Tibial artery (tissue), 4 donors: Measurements from ENCODE around the gene SAMD3.

ENCODE experiments used
- DNase-seq, 2 donors: peaks; one replicate each; pipeline ENCODE4 v3.0.0-alpha.2; 2019
- H3K27ac ChIP-seq, 2 donors: fragments of 200-600 bp; sonication (generic) in 1 of 2; 1 replicate in 1 of 2; 2 replicates in 1 of 2; pipeline ENCODE4 v1.5.1; 2018 to 2019; ENCODE audit warnings: mild to moderate bottlenecking in 1 of 2
- H3K27me3 ChIP-seq, 2 donors: fragments of 200-600 bp; sonication (generic) in 1 of 2; one replicate each; pipeline versions ENCODE4 v1.5.1 to v1.6.0; 2016 to 2019
- H3K36me3 ChIP-seq, 3 donors: fragments of 200-600 bp; sonication (generic) in 2 of 3; one replicate each; pipeline ENCODE4 v1.5.1; 2016 to 2019; ENCODE audit warnings: mild to moderate bottlenecking in 2 of 3
- H3K4me1 ChIP-seq, 4 donors: fragments of 200-600 bp; sonication (generic) in 2 of 4; 1 replicate in 3 of 4; 2 replicates in 1 of 4; pipeline ENCODE4 v1.5.1; 2016 to 2019
- H3K4me3 ChIP-seq, 2 donors: fragments of 200-600 bp; sonication (generic) in 1 of 2; 1 replicate in 1 of 2; 2 replicates in 1 of 2; pipeline ENCODE4 v1.5.1; 2018 to 2019; ENCODE audit warnings: mild to moderate bottlenecking in 2 of 2
- H3K9me3 ChIP-seq, 3 donors: fragments of 200-600 bp; sonication (generic) in 1 of 3; one replicate each; pipeline ENCODE4 v1.5.1; 2016 to 2019
- CTCF ChIP-seq, 2 experiments: fragments of 200-600 bp in 1 of 2; fragments of 450-650 bp in 1 of 2; IDR thresholded peaks; one replicate each; pipeline ENCODE4 v1.5.1; 2017 to 2019; ENCODE audit warnings: antibody characterized with exemption in 2 of 2, mild to moderate bottlenecking in 1 of 2, moderate library complexity in 1 of 2
- intact Hi-C: fragments of 100-400 bp; cut with DNase I; formaldehyde crosslinking; loops from one replicate; pipeline ENCODE4 v1.15.0; 2023; ENCODE audit warnings: low total_unique reads

The SAMD3 gene

GRCh38 chr6:130111031-130111430 lies 111.7 kb downstream of the SAMD3 start:
- H3K4me3 ChIP-seq = no peak overlapping the region
- no peak for TF ChIP-seq CTCF (IDR thresholded peaks at IDR 0.05)
- H3K36me3 ChIP-seq = no peaks in the 10 kb centered on the region
- intact Hi-C loops = no loop called here
- no peak for DNase-seq
- H3K9me3 ChIP-seq = peaks cover 0 to 4% (median 0%) of the 10 kb centered on the region in 3 donors
- H3K27ac ChIP-seq = no peak overlapping the region
- H3K4me1 ChIP-seq = no peaks in the 10 kb centered on the region
- no peaks in the 10 kb centered on the region for H3K27me3 ChIP-seq

- Histone ChIP-seq H3K36me3 (no peaks in the 10 kb centered on the region), H3K27ac (no peak overlapping the region), H3K4me3 (no peak overlapping the region), H3K9me3 (peaks cover 0 to 4% (median 0%) of the 10 kb centered on the region in 3 donors), H3K4me1 (no peaks in the 10 kb centered on the region), H3K27me3 (no peaks in the 10 kb centered on the region)
- no peak for TF ChIP-seq CTCF (IDR thresholded peaks at IDR 0.05)
- intact Hi-C loops = no loop called here
- DNase-seq = no peak
These were observed 115.0 kb downstream of the SAMD3 start for GRCh38 chr6:130107710-130108109.

- Histone ChIP-seq H3K4me1 (no peaks in the 10 kb centered on the region), H3K27ac (no peak overlapping the region), H3K27me3 (no peaks in the 10 kb centered on the region), H3K9me3 (peaks cover 0 to 4% (median 0%) of the 10 kb centered on the region in 3 donors), H3K36me3 (peaks cover 0 to 7% (median 4%) of the 10 kb centered on the region in 3 donors), H3K4me3 (no peak overlapping the region)
- intact Hi-C loops = no loop called here
- DNase-seq = no peak
- no peak for TF ChIP-seq CTCF (IDR thresholded peaks at IDR 0.05)
These were observed 116.6 kb downstream of the SAMD3 start for GRCh38 chr6:130105996-130106704.

- no peaks in the 10 kb centered on the region for H3K27me3 ChIP-seq
- H3K27ac ChIP-seq = no peak overlapping the region
- intact Hi-C loops = no loop called here
- no peak for TF ChIP-seq CTCF (IDR thresholded peaks at IDR 0.05)
- DNase-seq = no peak
- H3K4me1 ChIP-seq = no peaks in the 10 kb centered on the region
- H3K9me3 ChIP-seq = no peaks in the 10 kb centered on the region
- H3K36me3 ChIP-seq = peaks cover 4 to 23% (median 4%) of the 10 kb centered on the region in 3 donors
- H3K4me3 ChIP-seq = no peak overlapping the region
These were observed 123.6 kb downstream of the SAMD3 start for GRCh38 chr6:130099119-130099518.

GRCh38 chr6:130098317-130098716 lies 124.4 kb downstream of the SAMD3 start:
- no peak for TF ChIP-seq CTCF (IDR thresholded peaks at IDR 0.05)
- intact Hi-C loops = no loop called here
- no peaks in the 10 kb centered on the region for H3K4me1 ChIP-seq
- H3K36me3 ChIP-seq = peaks cover 4 to 24% (median 6%) of the 10 kb centered on the region in 3 donors
- H3K4me3 ChIP-seq = no peak overlapping the region
- DNase-seq = no peak
- no peak overlapping the region for H3K27ac ChIP-seq
- H3K9me3 ChIP-seq = no peaks in the 10 kb centered on the region
- H3K27me3 ChIP-seq = no peaks in the 10 kb centered on the region
